HG03432 (cell line): Measurements from ENCODE around the gene HYAL1.
"Not testable (repeated sequence)": the region's sequence is repeated elsewhere in the genome, so short reads cannot be mapped to it uniquely, and the experiment has no call there.

Source experiments
- ATAC-seq: cut with Tn5 transposase; IDR thresholded peaks from one replicate; pipeline ENCODE4 v1.9.1; 2021; ENCODE audit warnings: mild to moderate bottlenecking, moderate library complexity; ENCODE audit not compliant: unreplicated experiment

Gene HYAL1

DNA sequence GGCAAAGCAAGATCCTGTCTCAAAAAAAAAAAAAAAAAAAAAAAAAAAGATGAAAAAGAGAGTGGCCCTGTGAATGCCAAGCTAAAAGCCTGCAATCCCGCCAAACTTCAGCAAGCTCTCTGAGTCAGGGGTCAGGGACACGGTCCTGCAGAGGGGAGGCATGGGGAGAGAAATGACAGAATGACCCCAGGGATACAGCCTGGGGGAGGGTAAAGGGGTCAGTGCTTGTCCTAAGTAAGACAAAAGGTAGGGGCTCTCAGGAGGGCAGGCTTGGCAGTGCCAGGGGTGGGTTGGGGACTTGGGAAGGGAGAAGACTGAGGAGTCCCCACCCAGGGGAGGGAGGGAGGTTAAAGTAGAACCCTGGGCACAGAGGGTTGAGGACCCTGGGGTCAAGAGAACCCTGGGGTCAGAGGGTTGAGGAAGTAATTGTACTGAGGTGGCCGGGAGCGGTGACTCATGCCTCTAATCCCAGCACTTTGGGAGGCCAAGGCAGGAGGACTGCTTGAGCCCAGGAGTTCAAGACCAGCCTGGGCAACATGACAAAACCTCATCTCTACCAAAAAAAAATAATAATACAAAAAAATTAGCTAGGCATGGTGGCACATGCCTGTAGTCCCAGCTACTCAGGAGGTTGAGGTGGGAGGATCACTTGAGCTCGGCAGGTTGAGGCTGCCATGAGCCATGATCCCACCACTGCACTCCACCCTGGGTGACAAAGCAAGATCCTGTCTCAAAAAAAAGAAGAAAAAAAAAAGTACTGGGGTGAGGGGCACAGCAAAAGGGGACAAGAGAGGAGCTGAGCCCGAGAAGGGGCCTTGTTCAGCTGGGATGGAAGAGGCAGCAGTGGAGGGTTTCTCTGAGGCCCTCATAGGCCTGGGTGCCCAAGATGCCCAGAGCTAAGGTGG, 39.6 kb downstream of the HYAL1 start:
- no peak for ATAC-seq

DNA sequence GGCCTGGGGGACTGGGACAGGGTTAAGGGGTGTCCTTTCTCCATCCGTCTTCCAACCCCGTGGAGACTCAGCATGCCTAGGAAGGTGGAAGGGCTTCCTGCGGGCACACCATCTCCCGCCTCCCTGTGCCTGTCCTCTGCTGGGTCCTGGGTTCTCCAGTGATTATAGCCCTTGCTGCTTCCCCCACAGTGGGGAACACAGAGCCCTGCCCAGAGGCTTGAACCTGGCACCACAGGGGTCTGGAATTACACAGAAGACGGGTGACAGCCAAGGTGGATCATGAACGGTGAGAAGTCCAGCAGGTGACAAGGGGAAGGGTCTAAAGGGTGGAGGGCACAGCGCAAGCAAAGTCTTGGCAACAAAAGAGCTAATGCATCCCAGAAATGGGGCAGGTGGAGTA, 40.6 kb downstream of the HYAL1 start:
- no peak for ATAC-seq

DNA sequence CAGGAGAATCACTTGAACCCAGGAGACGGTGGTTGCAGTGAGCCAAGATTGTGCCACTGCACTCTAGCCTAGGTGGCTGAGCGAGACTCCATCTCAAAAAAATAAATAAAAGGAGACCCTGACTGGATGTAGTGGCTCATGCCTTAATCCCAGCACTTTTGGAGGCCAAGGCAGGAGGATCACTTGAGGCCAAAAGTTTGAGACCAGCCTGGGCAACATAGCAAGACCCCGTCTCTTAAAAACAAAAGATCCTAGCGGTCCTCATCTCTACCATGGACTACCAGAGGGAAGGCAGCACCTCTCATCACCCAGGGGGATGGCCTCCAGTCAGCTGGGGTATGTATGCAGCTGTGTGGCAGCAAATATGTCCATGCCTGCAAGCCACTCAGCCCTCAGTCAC, 41.2 kb downstream of the HYAL1 start:
- ATAC-seq = not testable (repeated sequence)

DNA sequence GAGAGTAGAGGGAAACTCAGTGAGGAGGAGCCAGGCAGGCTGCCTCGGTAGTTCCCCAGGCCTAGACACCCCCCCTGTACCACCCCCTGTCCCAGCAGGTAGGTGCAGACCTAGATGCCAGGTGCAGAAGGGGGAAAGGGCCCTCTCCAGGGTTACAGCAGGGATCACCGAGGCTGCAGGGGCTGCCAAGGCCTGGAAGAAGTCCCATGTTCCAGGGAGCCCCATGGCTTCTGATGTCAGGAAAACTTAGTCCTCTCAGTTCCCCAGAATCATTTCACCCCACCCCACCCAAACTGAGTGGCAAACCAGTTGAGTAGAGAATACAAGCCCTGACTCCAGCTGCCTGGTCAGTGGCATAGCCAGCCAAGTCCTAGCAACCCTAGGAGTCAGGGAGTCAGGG, 41.9 kb downstream of the HYAL1 start:
- no peak for ATAC-seq

DNA sequence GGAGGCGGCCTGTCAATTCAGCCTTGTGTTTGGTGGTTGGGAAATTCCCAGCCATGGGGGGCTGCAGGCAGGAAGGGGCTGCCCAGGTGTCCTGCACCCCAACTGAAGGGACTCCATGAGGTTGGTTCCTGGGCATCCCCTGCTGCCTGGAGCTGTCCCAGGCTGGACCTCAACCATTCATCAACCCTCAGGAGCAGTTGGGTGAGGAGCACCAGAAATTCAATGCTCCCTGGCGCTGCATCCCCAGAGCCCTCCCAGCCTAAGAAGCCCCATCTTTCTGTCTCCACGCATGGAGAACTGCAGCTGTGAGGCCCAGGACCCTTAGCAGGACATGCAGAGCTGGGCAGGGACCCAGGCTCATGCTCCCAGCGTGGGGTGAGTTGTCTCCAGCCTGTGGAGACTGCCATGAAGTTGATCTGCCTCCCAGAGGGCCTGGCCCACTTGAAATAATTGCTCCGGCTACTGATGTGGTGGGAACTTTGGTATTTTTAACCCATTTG, 42.4 kb downstream of the HYAL1 start:
- ATAC-seq = no peak

DNA sequence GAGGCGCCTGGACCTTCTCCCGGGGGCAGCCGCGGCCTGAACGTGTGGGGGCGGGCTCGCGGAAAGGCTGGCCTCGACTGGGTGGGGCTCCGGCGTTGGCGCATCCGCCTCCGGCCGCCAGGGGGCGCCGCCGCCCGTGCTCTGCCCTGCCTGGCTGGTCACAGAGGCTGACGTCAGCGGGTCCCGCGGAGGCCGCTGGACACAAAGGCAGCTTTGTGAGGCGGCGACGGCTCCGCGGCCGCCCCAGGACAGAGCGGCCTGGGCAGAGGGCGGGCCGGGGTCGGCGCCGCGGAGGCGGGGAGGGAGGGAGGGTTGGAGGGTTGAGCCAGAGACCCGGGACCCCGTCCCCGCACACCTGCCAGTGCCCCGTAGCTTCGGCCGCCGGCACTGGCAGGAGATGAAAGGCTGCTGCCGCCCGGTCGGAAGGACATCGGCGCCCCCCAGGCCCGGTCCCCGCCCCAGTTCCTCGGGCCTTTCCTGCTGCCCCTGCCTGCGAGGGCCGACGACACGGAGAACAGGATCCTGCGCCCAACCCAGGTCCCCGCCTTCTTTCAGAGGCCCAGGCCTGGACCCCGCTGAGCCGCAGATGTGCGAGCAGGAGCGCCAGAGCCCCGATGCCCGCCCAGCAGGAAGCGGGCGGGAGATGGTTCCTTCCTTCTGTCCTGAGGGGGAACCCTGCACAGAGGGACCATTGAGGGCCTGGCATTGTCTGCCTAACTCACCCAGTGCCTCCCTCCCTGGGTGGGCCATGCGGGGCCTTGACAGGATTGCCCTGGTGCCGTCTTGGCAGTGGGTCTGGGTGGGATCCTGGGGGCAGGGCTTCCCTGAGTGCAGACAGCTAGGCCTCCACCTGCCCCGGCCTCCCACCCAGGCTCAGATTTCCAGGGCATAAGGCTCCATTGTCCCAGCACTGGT, 43.1 kb downstream of the HYAL1 start:
- ATAC-seq = peak; percentile 90

DNA sequence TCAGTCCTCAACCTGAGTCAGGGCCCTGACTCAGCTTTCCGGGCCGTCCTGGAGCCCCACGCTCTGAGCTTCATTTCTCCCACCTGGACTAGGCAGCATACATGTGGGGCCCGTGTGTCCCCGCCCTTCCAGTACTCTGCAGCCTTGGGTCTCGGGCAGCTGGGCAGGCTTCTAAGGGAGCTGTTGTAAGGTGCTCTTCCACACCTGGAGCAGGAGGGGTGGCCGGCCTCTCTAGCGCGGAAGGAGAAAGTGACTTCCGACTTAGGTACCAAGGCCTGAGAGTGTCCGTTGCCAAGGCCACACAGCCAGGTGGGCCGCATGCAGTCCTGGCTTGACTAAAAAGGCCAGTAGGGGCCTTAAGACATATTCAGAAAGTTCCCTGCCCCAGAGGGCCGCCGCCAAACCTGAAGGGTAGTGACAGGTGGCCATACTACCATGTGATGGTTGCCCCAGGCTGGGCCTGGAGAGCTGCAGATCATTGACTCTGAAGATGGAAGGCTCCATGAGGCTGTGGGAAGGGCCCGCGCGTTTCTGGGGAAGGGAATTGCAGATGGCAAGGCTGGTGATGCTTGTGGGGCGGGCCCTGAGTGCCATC, 43.8 kb downstream of the HYAL1 start:
- ATAC-seq = peak; percentile 9

DNA sequence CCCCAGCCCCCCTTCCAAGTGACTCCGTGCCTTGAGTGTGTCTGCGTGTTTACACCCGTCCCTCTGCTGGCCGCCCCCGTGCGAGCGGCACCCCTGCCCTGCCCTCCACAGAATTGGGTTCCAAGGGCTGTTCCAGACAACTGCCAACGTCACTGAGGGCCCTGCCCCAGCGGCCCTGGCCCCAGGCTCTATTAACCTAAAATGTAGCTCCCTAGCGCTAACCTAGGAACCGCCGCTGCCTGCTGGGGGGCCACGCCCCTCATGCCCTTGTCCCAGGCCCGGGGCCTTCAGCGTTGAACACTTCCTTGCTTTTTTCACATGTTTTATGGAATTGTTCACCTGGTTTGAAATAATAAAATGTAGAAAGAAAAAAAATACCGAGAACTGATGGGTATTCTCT, 44.4 kb downstream of the HYAL1 start:
- no peak for ATAC-seq

DNA sequence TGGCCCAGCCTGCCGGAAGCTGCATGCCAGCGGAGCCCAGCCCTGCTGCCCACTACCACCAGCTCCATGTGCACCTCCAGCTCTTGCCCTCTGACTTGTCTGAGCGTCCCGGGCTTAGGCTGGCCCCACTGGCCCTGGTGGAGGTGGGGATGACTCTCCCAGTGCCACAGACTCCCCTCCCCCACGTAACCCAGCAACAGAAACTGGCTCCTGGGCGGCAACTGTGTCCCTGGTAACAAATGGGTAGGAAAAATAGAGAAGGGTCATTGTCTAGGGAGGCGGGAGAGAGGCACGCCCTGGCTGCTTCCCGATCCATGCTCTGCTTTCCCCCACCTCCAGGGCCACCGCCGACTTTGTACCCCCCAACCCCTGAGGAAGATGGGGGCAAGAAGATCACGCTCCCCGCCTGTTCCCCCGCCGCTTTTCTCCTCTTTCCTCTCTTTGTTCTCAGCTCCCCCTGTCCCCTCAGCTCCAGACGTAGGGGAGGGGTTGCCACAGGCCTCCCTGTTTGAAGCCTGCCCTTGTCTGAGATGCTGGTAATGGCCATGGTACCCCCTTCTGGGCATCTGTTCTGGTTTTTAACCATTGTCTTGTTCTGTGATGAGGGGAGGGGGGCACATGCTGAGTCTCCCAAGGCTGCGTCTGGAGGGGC, 45.2 kb downstream of the HYAL1 start:
- ATAC-seq = no peak

DNA sequence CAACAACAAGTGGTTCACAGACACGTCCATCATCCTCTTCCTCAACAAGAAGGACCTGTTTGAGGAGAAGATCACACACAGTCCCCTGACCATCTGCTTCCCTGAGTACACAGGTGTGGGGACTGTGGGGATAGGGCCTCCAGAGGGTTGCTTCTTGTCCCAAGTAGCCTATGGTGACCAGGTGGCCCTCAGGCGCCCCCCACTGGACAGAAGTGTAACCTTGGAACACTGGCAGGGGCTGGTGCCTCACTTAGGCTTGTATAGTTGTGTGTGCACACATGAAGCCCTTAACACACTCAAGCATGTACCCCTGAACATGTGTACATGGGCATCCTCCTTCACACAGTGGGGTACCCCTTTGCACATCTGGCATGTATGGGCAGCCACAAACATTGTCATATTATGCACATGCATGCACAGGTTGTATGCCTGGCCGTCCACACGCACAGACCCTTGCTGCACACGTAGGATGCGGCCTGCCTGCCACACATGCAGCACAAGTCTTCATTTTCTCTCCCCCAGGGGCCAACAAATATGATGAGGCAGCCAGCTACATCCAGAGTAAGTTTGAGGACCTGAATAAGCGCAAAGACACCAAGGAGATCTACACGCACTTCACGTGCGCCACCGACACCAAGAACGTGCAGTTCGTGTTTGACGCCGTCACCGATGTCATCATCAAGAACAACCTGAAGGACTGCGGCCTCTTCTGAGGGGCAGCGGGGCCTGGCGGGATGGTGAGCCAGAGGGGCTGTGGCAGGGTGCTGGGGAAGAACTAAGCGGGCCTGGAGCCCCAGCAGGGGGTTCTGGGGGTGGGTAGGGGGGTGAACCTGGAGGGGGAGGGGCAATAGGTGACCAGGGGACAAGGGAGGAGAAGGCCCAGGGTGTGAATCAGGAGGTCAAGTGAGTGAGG, 46.1 kb downstream of the HYAL1 start:
- no peak for ATAC-seq

DNA sequence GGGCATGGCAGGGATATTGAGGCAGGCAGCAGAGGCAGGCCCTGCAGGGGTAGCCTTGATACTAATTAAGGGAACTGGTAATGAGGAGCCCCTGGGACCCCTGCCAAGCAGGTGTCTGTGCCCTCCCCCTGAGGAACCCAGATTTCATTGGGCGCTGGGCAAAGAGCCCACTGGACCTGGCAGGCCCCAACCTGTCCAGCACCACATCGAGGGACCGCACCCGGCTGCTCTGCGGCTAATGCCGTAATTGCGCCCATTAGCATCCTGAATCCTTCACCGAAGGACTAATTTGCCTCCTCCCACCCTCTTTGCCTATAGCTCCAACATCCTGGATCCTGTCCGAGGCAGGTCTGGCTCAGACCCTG, 48.1 kb downstream of the HYAL1 start:
- ATAC-seq = no peak

DNA sequence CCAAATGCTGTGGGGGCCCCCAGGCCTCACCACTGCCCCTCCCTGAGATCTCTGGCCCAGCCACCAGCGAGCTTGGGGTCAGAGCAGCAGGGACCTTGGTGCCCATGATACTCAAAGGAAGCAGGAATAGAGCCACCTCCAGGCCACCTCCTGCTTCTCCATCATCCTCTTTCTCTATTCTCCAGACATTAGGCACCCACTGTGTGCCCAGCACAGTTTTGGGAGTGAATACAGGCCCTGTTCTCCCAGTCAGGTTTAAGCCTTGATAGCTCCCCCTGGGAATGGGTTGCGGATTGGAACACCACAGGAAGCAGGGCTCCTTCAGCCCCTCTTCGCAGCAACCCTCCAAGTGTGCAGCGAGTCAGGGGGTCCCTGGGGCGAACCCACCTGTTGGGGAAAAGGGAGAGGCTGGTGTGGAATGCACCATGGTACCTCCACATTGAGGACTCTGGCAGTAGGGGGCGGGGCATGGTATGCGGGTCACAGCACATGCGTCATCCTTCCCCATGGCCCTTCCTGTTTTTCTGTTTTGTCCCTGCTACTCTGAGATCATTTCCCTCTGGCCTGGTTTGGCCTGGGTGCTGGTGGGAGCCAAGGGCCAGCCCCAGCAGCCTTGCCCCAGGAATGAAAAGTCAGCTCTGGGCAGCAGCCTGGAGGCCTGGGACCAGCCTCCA, 48.7 kb downstream of the HYAL1 start:
- no peak for ATAC-seq

DNA sequence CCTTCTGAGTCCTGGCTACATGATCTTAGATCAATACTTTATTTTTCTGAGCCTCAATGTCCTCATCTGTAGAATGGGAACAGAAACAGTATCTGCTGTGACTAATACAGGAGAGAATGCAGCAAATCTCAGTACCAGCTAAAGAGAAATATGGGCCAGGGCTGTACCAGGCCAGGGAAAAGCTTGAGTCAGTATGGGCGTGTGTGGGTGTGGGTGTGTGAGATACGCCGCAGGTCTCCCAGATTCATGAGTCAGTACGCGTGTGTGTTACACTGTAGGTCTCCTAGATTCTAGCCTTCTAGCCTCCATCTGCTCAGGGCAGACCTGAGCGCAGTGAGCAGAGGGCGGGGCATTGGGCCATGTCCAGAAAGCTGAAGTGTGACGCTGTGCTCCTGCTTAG, 52.2 kb downstream of the HYAL1 start:
- no peak for ATAC-seq

DNA sequence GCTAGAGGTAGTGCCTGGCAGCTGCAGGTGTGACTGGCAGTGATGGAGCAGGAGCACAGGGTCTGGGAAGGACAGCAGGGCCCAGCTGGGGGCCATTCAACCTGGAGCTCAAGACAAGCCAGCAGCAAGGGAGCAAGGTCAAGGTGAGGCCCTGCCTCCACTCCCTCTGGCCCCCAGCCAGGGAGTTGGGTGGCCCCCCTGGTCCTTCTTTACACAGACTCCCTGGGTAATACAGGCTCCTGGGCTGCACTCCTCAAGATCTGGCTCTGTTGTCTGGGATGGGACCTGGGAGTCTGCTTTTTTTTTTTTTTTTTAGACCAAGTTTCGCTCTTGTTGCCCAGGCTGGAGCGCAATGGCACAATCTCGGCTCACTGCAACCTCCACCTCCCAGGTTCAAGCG, 52.9 kb downstream of the HYAL1 start:
- ATAC-seq = no peak
